CD14-positive monocyte (primary cell): ENCODE results near the gene RHOXF2. TPM values are rescaled to one million over a fixed set of nuclear protein-coding genes. Genes with fewer than 3 reads are reported as not detected.
"Not testable (repeated sequence)": the region's sequence is repeated elsewhere in the genome, so short reads cannot be mapped to it uniquely, and the experiment has no call there.

Source experiments
- DNase-seq, 3 donors: peaks; one replicate each; pipeline ENCODE4 v3.0.0-alpha.2; 2011 to 2022
- H2AFZ ChIP-seq: 2 replicates; pipeline ENCODE4 v1.6.0; 2012; ENCODE audit warnings: mild to moderate bottlenecking, low read depth, low read length, inconsistent platforms; ENCODE audit not compliant: insufficient read depth, poor library complexity, severe bottlenecking
- H3K27ac ChIP-seq, 2 donors: 1 replicate in 1 of 2; 2 replicates in 1 of 2; pipeline ENCODE4 v1.5.1; 2012 to 2013; ENCODE audit warnings: low read length in 2 of 2, control low read depth in 1 of 2, inconsistent platforms in 1 of 2, low read depth in 1 of 2, mild to moderate bottlenecking in 1 of 2
- H3K27me3 ChIP-seq, 2 donors: one replicate each; pipeline versions ENCODE4 v1.6.0 to v1.6.1; 2011 to 2013; ENCODE audit warnings: low read length in 2 of 2; ENCODE audit not compliant: control insufficient read depth in 2 of 2, insufficient read depth in 2 of 2
- H3K36me3 ChIP-seq, 2 donors: replicated peaks in 1 of 2; 1 replicate in 1 of 2; 2 replicates in 1 of 2; pipeline versions ENCODE4 v1.5.1 to v1.6.1; 2012 to 2013; ENCODE audit warnings: low read length in 2 of 2, control low read depth in 1 of 2, inconsistent platforms in 1 of 2, mild to moderate bottlenecking in 1 of 2; ENCODE audit not compliant: insufficient read depth in 2 of 2, control insufficient read depth in 1 of 2
- H3K4me1 ChIP-seq, 2 donors: 1 replicate in 1 of 2; 2 replicates in 1 of 2; pipeline versions ENCODE4 v1.5.1 to v1.6.1; 2012 to 2013; ENCODE audit warnings: low read length in 2 of 2, control low read depth in 1 of 2, inconsistent platforms in 1 of 2, mild to moderate bottlenecking in 1 of 2, moderate library complexity in 1 of 2; ENCODE audit not compliant: insufficient read depth in 2 of 2, control insufficient read depth in 1 of 2
- H3K4me2 ChIP-seq: replicated peaks from 2 replicates; pipeline ENCODE3; 2012; ENCODE audit warnings: low read length, moderate library complexity, mild to moderate bottlenecking; ENCODE audit not compliant: poor library complexity, severe bottlenecking; ENCODE audit errors: extremely low read depth
- H3K4me3 ChIP-seq, 3 experiments: fragments of 200-600 bp in 1 of 3; sonication (generic) in 1 of 3; replicated peaks in 1 of 3; 1 replicate in 2 of 3; 2 replicates in 1 of 3; pipeline ENCODE4 v1.5.1; 2011 to 2013; ENCODE audit warnings: low read length in 3 of 3, mild to moderate bottlenecking in 3 of 3, control low read depth in 2 of 3, low read depth in 2 of 3, inconsistent platforms in 1 of 3, moderate library complexity in 1 of 3
- H3K79me2 ChIP-seq: 2 replicates; pipeline ENCODE4 v1.6.0; 2012; ENCODE audit warnings: mild to moderate bottlenecking, control low read depth, inconsistent platforms, low read length, moderate library complexity; ENCODE audit not compliant: insufficient read depth
- H3K9ac ChIP-seq: 2 replicates; pipeline ENCODE4 v1.6.0; 2017; ENCODE audit warnings: low read length, mild to moderate bottlenecking; ENCODE audit not compliant: insufficient read depth, poor library complexity, severe bottlenecking
- H3K9me3 ChIP-seq, 2 donors: replicated peaks in 1 of 2; 1 replicate in 1 of 2; 2 replicates in 1 of 2; pipeline versions ENCODE4 v1.5.1 to v1.6.1; 2012 to 2013; ENCODE audit warnings: low read length in 2 of 2, control low read depth in 1 of 2; ENCODE audit not compliant: control insufficient read depth in 1 of 2, insufficient read depth in 1 of 2
- H4K20me1 ChIP-seq: 2 replicates; pipeline ENCODE4 v1.6.0; 2012; ENCODE audit warnings: mild to moderate bottlenecking, low read length, control low read depth, moderate library complexity; ENCODE audit not compliant: insufficient read depth
- H3K27ac Mint-ChIP-seq, 7 donors: one replicate each; pipeline ENCODE4 v1.8.0; 2020; ENCODE audit warnings: mild to moderate bottlenecking in 7 of 7, mixed read lengths in 7 of 7, moderate library complexity in 6 of 7, inconsistent platforms in 2 of 7
- H3K27me3 Mint-ChIP-seq, 3 donors: one replicate each; pipeline ENCODE4 v1.8.0; 2021 to 2022; ENCODE audit warnings: low read depth in 3 of 3, mild to moderate bottlenecking in 3 of 3, mixed read lengths in 3 of 3, moderate library complexity in 3 of 3, inconsistent platforms in 1 of 3
- H3K36me3 Mint-ChIP-seq, 2 donors: one replicate each; pipeline ENCODE4 v1.8.0; 2020; ENCODE audit warnings: mixed read lengths in 2 of 2, inconsistent platforms in 1 of 2, mild to moderate bottlenecking in 1 of 2
- H3K4me1 Mint-ChIP-seq: one replicate; pipeline ENCODE4 v1.8.0; 2020; ENCODE audit warnings: mild to moderate bottlenecking, mixed read lengths
- H3K4me3 Mint-ChIP-seq, 2 donors: one replicate each; pipeline ENCODE4 v1.8.0; 2020; ENCODE audit warnings: mild to moderate bottlenecking in 2 of 2, mixed read lengths in 2 of 2, moderate library complexity in 1 of 2
- H3K9me3 Mint-ChIP-seq, 7 donors: one replicate each; pipeline ENCODE4 v1.8.0; 2020 to 2022; ENCODE audit warnings: mixed read lengths in 7 of 7, mild to moderate bottlenecking in 6 of 7, moderate library complexity in 6 of 7, inconsistent platforms in 2 of 7
- WGBS: methylation state at CpG from one replicate; pipeline ENCODE4 v1.1.5; 2013; ENCODE audit warnings: missing lambda C conversion rate; ENCODE audit not compliant: insufficient coverage; 5-methylcytosine and 5-hydroxymethylcytosine counted together
- intact Hi-C, 2 donors: fragments of 100-400 bp; cut with micrococcal nuclease; formaldehyde crosslinking; loops; one replicate each; pipeline versions ENCODE4 v1.15.0 to v1.15.1; 2023
- polyA plus RNA-seq, 3 donors: library from polyadenylated mRNA; depleted of rRNA in 1 of 3; unstranded in 2 of 3; stranded (reverse) in 1 of 3; fragments of 300-500 nt in 2 of 3; fragments of >200 nt in 1 of 3; fragmentation: Illumina TruSeq in 2 of 3; gene quantifications; 1 replicate in 2 of 3; 2 replicates in 1 of 3; pipeline ENCODE4 v1.2.3, GENCODE V29; 2012 to 2021
- TF ChIP-seq, protein P1 (sequence below): fragments of 200-600 bp; IDR thresholded peaks from one replicate; pipeline ENCODE4 v1.8.0; 2022; ENCODE audit warnings: antibody characterized with exemption, mild to moderate bottlenecking

The RHOXF2 gene
- polyA plus RNA-seq, 3 donors = not detected

DNA sequence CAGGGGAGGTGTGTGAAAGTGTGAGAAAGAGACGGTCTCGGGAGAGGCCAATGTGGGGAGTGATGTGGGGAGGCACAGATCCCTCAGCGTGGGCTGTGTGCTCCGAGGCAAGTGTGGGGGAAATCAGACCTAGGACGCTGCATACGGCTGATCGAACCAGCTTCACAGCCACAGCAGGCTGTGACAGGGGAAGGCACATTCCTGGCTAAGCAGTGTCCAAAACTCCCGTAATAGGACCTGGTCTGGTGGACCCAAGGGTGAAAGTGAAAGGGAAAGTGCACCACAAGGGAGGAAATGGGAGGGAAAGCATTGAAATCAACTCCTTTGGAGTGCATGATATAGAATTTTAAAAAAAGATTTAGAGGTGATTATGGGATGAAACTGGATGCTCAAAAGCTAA, 10.9 kb upstream of the RHOXF2 start:
- H3K4me2 ChIP-seq = no peak overlapping the region
- H3K79me2 ChIP-seq = no peaks in the 10 kb centered on the region
- Mint-ChIP-seq H3K36me3 (no peaks in the 10 kb centered on the region), H3K9me3 (peaks cover 6 to 25% (median 12%) of the 10 kb centered on the region in 7 donors), H3K27me3 (peaks cover 0 to 20% (median 0%) of the 10 kb centered on the region in 3 donors), H3K4me3 (no peak overlapping the region), H3K4me1 (peaks cover 41% of the 10 kb centered on the region), H3K27ac (no peak overlapping the region)
- no peak overlapping the region for H2AFZ ChIP-seq
- no peak overlapping the region for H3K4me3 ChIP-seq
- H3K27me3 ChIP-seq = no peaks in the 10 kb centered on the region
- WGBS = 96% methylated on average over 5 of the region's 8 CpGs
- H3K27ac ChIP-seq = no peak overlapping the region
- TF ChIP-seq, protein P1, sequence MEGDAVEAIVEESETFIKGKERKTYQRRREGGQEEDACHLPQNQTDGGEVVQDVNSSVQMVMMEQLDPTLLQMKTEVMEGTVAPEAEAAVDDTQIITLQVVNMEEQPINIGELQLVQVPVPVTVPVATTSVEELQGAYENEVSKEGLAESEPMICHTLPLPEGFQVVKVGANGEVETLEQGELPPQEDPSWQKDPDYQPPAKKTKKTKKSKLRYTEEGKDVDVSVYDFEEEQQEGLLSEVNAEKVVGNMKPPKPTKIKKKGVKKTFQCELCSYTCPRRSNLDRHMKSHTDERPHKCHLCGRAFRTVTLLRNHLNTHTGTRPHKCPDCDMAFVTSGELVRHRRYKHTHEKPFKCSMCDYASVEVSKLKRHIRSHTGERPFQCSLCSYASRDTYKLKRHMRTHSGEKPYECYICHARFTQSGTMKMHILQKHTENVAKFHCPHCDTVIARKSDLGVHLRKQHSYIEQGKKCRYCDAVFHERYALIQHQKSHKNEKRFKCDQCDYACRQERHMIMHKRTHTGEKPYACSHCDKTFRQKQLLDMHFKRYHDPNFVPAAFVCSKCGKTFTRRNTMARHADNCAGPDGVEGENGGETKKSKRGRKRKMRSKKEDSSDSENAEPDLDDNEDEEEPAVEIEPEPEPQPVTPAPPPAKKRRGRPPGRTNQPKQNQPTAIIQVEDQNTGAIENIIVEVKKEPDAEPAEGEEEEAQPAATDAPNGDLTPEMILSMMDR = no peak
- no peak for DNase-seq
- H3K4me1 ChIP-seq = peaks cover 15 to 30% of the 10 kb centered on the region in 2 donors
- H3K9me3 ChIP-seq = peaks cover 0 to 10% of the 10 kb centered on the region in 2 donors
- H3K36me3 ChIP-seq = no peaks in the 10 kb centered on the region
- intact Hi-C loops = no loop called here
- no peak overlapping the region for H3K9ac ChIP-seq
- no peaks in the 10 kb centered on the region for H4K20me1 ChIP-seq

DNA sequence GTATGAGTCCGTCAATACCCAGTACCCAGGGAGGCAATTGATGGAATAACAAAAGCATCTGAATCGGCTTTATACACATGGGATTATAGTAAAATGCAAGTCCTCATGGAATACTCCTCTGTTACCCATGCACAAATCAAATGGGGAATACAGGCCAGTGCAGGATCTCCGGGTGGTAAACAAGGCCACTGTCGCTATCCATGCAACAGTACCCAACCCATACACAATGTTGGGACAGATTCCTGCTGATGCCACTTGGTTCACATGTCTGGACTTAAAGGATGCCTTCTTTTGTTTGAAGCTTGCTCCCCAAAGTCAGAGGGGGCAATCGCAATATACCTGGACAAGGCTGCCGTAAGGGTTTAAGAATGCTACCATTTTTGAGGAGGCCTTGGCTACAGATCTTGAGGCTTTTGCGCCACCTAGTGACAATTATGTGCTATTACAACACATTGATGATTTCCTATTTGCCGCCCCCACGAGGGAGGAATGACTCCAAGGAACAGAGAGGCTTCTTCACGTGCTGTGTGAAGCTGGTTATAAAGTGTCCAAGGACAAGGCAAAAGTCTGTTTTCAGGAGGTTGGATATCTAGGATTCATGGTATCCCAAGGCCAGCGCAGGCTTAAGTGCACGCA, 8.2 kb upstream of the RHOXF2 start:
- H2AFZ ChIP-seq, H3K4me3 ChIP-seq, H3K36me3 Mint-ChIP-seq, intact Hi-C loops, H3K27ac Mint-ChIP-seq, H3K4me3 Mint-ChIP-seq, H3K4me1 ChIP-seq, H3K27ac ChIP-seq, H3K79me2 ChIP-seq, H3K9ac ChIP-seq, DNase-seq, H3K27me3 ChIP-seq, H3K36me3 ChIP-seq, H3K4me2 ChIP-seq, H4K20me1 ChIP-seq, H3K9me3 ChIP-seq: not testable (repeated sequence)
- H3K9me3 Mint-ChIP-seq = peaks cover 6 to 20% (median 12%) of the 10 kb centered on the region in 7 donors
- whole genome bisulfite sequencing = no CpG with 5 or more reads among the region's 12 CpGs
- peaks cover 0 to 10% (median 0%) of the 10 kb centered on the region in 3 donors for H3K27me3 Mint-ChIP-seq
- H3K4me1 Mint-ChIP-seq = peaks cover 19% of the 10 kb centered on the region

DNA sequence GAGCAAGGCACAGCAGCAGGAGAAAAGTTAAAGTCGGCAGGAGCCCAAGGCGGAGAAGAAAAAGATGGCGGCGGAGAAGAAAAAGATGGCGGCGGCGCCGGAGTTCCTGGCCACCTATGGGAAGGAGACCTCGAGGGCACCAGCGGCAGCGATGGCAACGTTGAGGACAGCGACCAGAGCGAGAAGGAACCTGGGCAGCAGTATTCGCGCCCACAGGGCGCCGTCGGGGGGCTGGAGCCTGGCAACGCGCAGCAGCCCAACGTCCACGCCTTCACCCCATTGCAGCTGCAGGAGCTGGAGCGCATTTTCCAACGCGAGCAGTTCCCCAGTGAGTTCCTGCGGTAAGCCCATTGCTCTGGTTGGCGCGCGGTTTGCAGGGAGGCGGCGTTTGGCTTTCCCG, 673 bp downstream of the RHOXF2 start:
- H3K4me1 ChIP-seq, H3K27me3 ChIP-seq, H3K27ac ChIP-seq, H3K9me3 Mint-ChIP-seq, H3K9ac ChIP-seq, H3K79me2 ChIP-seq, H3K4me1 Mint-ChIP-seq, H3K4me3 Mint-ChIP-seq, H3K27ac Mint-ChIP-seq, DNase-seq, H3K4me2 ChIP-seq, H3K27me3 Mint-ChIP-seq, intact Hi-C loops, H2AFZ ChIP-seq, H4K20me1 ChIP-seq, H3K36me3 ChIP-seq, H3K9me3 ChIP-seq, H3K36me3 Mint-ChIP-seq, H3K4me3 ChIP-seq: not testable (repeated sequence)
- no CpG with 5 or more reads among the region's 33 CpGs for WGBS

DNA sequence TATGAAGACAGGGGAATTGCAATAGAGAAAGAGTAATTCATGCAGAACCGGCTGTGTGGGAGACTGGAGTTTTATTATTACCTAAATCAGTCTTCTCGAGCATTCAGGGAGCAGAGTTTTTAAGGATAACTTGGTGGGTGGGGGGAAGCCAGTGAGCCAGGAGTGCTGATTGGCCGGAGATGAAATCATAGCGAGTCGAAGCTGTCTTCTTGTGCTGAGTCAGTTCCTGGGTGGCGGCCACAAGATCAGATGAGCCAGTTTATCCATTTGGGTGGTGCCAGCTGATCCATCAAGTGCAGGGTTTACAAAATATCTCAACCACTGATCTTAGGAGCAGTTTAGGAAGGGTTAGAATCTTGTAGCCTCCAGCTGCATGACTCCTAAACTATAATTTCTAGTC, 34.8 kb downstream of the RHOXF2 start:
- H3K4me1 Mint-ChIP-seq, H3K79me2 ChIP-seq, H3K27ac Mint-ChIP-seq, H3K4me3 Mint-ChIP-seq, H3K4me2 ChIP-seq, H4K20me1 ChIP-seq, H3K4me1 ChIP-seq, H3K27ac ChIP-seq, H3K9ac ChIP-seq, H3K36me3 ChIP-seq, H3K9me3 Mint-ChIP-seq, H3K27me3 ChIP-seq, H3K4me3 ChIP-seq, intact Hi-C loops, DNase-seq, H2AFZ ChIP-seq, H3K36me3 Mint-ChIP-seq, H3K9me3 ChIP-seq, H3K27me3 Mint-ChIP-seq: not testable (repeated sequence)
- WGBS = no CpG with 5 or more reads among the region's 6 CpGs
